GM15510 (cell line): ENCODE measurements around the gene HIGD2B.

ENCODE experiments used
- POLR2A ChIP-seq: IDR thresholded peaks from 3 replicates; pipeline ENCODE4 v1.6.1; 2011; ENCODE audit warnings: borderline replicate concordance; ENCODE audit not compliant: insufficient read length; ENCODE audit errors: extremely low read depth

The HIGD2B gene, protein sequence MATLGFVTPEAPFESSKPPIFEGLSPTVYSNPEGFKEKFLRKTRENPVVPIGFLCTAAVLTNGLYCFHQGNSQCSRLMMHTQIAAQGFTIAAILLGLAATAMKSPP

DNA sequence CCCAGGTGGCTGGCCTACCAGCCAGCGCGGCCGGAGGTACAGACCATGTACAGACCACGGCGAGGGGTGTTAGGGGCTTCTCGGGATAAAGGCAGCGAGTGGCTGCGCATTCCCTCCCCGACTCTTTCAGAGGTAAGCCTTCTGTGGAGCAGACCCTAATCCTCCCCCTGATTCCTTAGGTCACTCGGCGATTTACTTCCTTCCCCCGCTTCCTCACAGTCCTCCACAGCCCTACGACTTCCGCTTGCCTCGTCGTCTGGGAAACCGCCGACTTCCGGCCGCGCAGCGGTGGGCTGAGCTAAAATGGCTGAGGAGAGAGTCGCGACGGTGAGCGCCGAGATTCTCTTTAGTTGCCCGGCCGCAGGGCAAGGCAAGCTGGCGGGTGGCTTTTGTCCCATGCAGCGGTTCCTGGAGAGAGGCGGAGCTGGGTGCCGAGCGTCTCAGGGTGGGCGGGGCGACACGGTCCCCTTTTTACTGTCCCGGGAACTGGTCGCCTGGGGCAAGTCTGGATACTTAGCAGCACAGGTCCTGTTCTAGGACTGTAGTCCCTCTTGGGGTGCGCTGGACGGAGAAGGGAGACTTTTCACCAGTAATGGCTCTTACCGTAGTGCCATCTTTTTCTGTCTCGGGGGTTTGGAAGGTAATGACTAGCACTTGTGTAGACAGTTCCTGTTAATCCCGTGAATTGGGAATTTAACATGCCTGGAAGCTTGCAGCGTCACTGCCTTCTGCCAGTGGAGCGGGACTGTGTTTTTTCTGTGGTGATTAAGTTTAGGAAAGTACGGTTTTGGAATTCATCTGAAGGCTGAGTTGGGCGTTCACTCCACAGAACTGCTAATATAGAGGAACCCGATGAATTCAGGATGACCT, at the start of gene HIGD2B, which contains the start of gene BBS4:
Gene HIGD2B (minus strand): TSS at position 258 of the 870 bp plus-strand sequence. CDS start 9,808 bp downstream, outside the sequence.
Gene BBS4 (plus strand): TSS at position 283 of the 870 bp plus-strand sequence. CDS start 21 bp downstream, at position 304.
- peak; percentile 82 for TF ChIP-seq POLR2A

DNA sequence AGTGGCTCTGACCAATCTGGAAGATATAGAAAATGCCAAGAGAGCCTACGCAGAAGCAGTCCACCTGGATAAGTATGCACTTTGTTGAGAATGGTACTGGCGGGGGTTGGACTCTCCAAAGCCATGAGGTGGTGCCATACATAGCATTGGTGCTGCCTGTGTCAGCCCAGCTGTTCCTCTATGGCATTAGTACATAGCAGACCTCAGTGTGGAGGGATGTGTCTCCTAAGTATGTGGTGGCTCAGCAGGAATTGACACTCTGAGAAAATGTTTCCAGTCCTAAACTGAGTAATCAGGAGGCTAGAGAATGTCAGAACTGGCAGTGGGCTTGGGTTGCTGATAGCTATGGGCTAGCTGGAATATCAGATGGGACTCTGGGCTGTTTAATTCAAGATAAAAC, 49.1 kb upstream of the HIGD2B start:
- TF ChIP-seq POLR2A: no peak

DNA sequence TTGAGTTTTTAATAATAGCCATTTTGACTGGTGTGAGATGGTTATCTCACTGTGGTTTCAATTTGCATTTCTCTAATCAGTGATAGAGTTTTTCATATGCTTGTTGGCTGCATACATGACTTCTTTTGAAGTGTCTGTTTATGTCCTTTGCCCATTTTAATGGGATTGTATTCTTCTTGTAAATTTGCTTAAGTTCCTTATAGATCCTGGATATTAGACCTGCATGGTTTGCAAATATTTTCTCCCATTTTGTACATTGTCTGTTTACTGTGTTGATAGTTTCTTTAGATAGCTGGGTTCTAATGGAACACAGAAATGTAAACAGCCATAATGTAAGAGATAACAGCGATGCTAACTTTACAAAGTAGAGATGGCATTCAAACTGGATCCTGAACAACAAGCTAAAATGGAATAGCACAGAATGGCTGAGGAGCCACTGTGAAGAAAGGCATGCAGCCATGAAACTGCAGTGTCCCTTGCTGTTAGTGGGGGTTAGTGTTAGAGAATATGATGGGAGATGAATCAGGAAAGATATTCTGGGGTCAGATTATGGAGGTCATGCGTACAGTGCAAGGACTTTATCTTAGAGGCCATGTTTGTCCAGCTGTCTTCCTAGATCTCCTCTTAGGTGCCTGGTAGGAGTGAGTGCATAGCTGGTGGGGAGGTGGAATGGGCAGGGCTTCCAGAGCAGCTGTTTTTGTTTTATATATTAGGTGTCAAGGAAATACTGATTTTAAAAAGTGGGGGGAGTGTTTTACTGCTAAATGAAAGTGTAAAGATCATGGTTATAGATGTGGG, 48.2 kb upstream of the HIGD2B start:
- no peak for TF ChIP-seq POLR2A

DNA sequence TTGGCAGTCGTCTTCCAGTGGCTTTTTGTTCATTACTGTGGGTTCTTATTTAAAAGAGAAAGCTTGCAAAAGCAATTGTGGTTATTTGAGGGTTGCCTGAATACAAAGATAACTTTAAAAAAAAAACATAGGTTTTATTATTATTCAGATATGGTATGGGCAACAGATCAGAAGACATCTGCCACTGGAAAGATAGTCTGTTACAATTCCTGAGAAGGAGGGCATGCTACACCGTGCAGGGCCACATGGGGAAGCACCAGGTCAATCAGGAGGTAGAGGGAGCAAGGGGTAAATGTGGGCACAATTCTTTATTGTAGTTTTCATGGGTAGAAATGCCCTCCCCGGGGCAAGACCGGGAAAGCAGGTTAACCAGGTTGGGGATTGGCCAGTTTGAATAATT, 46.5 kb upstream of the HIGD2B start:
- TF ChIP-seq POLR2A: no peak

DNA sequence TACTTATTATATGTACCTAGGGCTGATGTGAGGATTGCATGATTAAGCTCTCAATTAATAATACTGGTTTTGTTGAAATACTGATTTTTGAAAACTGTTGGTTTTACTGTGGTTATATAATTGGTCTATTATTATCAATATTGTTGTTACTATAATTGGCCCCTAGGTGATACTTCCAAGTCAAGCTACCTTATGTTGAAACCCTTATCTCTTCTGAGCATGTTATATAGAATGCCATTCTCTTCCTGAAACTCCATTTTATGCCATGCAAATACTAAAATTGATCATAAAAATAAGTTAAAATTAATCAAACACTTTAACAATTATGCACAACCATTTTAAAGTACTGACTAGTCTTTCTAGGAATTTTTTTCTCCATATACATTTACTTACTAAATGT, 46.1 kb upstream of the HIGD2B start:
- no peak for TF ChIP-seq POLR2A

- TF ChIP-seq POLR2A: no peak
Observed at GRCh38 chr15:72728821-72729220, 42.8 kb upstream of the HIGD2B start.

GRCh38 chr15:72727154-72727553, 41.2 kb upstream of the HIGD2B start:
- no peak for TF ChIP-seq POLR2A

GRCh38 chr15:72725446-72725845, 39.5 kb upstream of the HIGD2B start:
- TF ChIP-seq POLR2A: no peak

DNA sequence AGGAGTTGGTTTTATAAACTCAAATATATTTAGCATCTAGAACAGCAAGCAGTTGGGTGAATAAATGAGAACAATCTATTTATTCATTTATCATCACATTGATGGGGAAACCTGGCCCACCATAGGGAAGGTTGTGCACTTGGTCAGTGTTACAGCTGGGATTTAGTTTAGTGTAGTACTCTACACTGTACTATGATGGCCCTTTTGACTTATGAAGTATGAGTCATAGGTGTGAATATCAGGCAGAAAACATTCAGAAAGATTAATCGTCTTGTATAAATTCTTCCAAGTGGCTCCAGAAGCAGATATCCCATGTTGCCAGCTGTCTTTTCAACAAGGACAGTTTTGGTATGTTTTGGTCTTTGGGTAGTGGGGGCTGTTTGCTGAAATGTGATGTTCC, 38.0 kb upstream of the HIGD2B start:
- TF ChIP-seq POLR2A: no peak

- no peak for TF ChIP-seq POLR2A
Observed at GRCh38 chr15:72722071-72722696, 36.2 kb upstream of the HIGD2B start.

DNA sequence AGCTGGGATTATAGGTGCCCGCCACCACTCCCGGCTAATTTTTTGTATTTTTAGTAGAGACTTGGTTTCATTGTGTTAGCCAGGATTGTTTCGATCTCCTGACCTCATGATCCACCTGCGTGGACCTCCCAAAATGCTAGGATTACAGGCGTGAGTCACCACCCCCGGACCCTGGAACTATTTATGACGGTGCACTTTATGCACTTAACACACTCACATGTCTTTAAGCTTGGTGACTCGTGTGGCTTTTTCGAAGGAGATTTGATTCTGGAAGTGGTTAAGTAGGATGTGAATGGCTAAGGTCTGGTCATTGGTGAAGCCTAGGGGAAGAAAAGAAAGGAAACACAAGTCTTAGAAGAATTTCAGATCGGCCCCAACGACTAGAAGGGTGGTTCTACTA, 20.3 kb upstream of the HIGD2B start:
- TF ChIP-seq POLR2A: no peak

- no peak for TF ChIP-seq POLR2A
Observed at GRCh38 chr15:72700076-72700475, 14.1 kb upstream of the HIGD2B start.

DNA sequence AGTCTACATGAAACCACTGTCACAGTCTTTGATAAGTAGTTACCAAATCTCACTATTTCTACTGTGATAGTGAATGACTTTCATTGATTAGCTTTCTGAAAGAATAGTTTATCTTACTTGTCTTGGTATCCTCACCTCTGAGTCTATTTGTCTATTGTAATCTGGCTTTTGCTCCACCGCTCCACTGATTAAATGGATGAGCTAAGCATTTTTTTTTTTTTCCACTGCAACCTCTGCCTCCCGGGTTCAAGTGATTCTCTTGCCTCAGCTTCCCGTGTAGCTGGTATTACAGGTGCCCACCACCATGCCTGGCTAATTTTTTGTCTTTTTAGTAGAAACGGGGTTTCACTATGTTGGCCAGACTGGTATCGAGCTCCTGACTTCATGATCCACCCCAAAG, 13.0 kb upstream of the HIGD2B start:
- TF ChIP-seq POLR2A: no peak

DNA sequence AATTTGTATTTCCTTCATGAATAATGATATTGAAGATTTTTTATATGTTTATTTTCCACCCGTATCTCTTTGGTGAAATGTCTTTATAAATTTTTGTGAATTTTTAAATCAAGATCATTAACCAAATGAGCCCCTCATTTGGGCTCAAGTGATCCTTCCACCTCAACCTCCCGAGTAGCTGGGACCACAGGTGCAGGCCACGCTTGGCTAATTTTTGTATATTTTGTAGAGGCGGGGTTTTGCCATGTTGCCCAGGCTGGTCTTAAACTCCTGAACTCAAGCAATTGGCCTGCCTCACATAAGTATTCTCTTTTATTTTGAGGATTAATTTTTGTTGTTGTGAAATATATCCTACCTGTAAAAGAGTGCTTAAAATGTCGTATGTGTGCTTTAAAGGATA, 5.0 kb upstream of the HIGD2B start:
- no peak for TF ChIP-seq POLR2A

GRCh38 chr15:72688697-72689096, 2.7 kb upstream of the HIGD2B start:
- no peak for TF ChIP-seq POLR2A

DNA sequence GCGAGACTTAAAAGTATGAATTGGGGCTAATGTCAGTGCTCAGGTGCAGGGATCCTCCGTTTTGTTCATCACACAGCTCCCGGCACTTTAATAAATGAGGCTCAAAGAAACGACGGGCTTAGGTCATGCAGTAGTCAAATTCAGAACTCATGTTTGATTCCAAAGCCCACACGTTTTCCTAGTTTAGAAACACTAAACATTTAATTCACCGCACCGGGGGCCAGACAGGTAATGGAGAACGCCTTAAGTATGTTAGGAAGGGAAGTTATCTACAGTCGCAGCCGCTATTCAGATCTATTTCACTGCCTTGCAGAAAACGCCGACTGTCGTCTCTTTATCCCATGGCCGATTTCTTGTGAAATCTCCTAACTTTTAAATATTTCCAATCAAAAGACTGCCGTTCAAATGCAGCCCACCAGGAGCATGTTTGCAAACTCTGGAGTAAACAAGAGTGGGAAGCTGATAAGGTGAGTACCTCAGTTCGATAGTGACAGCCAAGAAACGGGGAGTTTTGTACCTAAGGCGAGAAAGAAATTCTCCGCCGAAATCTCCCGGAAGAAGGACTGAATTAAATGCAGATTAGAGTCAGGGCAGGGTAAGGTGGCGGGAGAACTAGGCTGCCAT, 569 bp downstream of the HIGD2B start:
- no peak for TF ChIP-seq POLR2A
